Stimulated activated CD4-positive, alpha-beta T cell treated with anti-CD3 and anti-CD28 coated beads, Interleukin-15, amount 100 ng/mL, for 24 hours (primary cell): ENCODE measurements around the gene SLC25A46.
"Not testable (repeated sequence)": the region's sequence is repeated elsewhere in the genome, so short reads cannot be mapped to it uniquely, and the experiment has no call there.

Experiments
- DNase-seq: peaks from one replicate; pipeline ENCODE4 v3.0.0-alpha.2; 2020

SLC25A46 gene

DNA sequence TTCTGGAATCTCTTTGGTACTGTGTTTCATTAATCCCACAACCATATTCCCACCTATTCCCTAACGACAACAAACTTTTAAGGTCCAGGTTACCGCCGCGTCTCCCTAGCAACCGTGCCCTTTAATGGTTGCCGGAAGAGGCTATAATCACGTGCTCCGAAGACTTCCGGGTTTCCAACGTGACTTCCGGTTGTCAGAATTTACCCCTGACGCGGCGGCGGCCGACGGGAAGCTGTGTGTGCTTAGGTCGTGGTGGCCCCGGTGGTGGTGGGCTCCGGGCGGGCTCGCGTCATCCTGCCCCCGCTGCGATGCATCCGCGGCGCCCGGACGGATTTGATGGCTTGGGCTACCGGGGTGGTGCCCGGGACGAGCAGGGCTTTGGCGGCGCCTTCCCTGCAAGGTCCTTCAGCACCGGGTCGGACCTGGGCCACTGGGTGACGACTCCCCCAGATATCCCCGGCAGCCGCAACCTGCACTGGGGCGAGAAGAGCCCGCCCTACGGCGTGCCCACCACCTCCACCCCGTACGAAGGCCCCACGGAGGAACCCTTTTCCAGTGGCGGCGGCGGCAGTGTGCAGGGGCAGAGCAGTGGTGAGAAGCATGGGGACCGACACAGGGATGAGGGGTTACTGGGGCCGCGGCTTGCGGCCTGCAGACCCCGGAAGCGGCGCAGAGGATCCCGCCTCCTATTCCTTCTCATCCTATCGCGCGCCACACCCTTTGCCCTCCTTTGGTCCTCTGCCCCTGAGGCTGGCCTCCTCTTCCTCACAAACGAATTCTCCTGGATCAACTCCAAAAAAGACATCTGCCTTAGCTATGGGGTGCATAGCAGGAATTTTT lies at the start of gene SLC25A46:
Gene SLC25A46 (plus strand): TSS at position 196 of the 840 bp plus-strand sequence. CDS start 113 bp downstream, at position 309.
- DNase-seq: peak; percentile 90

DNA sequence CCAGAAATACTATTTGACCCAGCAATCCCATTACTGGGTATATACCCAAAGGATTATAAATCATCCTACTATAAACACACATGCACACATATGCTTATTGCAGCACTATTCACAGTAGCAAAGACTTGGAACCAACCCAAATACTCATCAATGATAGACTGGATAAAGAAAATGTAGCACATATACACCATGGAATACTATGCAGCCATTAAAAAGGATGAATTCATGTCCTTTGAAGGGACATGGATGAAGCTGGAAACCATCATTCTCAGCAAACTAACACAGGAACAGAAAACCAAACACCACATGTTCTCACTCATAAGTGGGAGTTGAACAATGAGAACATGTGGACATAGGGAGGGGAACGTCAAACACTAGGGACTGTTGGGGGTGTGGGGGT lies 48.2 kb upstream of the SLC25A46 start:
- DNase-seq: not testable (repeated sequence)

DNA sequence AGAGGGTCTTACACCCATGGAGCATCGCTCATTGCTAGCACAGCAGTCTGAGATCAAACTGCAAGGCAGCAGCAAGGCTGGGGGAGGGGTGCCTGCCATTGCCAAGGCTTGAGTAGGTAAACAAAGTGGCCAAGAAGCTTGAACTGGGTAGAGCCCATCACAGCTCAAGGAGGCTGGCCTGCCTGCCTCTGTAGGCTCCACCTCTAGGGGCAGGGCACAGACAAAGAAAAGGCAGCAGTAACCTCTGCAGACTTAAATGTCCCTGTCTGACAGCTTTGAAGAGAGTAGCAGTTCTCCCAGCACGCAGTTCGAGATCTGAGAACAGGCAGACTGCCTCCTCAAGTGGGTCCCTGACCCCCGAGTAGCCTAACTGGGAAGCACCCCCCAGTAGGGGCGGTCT lies 46.1 kb upstream of the SLC25A46 start:
- DNase-seq: not testable (repeated sequence)

DNA sequence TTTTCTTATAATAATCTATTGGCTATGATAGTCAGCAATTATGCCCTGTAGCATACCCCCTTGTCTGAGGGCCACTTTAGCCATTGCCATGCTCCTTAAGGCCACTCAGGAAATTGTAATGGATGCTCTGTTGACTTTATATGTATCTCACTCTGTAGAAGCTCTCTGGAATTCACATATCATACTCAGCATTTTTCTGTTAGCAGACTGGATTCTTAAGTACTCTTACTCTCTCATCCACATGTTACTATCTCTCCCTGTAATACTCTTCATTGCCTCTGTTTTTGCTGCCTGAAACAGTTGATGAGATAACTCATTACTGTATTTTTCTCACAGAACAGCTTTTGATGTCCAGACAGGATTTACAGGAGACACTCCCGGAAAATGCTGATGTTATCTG lies 36.5 kb upstream of the SLC25A46 start:
- DNase-seq: no peak

DNA sequence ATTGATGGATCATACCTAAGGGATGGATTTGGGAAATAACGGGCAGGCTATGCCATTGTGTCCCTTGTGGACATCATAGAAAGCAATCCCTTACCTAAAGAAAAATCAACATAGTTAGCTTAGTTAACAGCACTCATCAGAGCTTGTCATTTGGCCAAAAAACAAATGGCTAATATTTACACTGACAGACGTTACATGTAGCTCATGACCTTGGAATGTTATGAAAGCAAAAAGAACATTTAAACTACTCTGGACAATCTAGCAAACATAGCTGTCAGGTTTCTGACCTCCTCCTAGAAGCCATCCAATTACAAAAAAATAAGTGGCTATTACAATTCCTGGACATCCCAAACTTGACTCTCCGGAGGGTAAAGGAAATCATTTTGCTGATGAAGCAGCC lies 36.1 kb upstream of the SLC25A46 start:
- DNase-seq: no peak

DNA sequence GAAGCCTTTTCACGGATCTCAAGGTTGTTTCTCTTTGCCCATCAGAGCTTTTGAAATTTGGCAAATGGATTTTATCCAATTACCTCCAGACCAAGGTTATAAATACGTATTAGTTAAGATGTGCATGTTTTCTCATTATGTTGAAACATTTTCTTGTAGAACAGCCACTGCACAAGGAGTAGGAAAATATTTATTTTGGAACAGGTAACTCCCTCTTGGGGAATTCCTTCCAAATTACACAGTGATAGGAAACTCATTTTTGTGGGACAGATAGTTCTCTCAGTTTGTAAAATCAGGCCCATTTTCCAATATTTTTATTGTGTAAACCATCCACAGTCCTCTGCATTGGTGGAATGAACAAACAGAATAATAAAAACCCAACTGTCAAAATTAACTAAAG lies 35.3 kb upstream of the SLC25A46 start:
- DNase-seq: no peak

DNA sequence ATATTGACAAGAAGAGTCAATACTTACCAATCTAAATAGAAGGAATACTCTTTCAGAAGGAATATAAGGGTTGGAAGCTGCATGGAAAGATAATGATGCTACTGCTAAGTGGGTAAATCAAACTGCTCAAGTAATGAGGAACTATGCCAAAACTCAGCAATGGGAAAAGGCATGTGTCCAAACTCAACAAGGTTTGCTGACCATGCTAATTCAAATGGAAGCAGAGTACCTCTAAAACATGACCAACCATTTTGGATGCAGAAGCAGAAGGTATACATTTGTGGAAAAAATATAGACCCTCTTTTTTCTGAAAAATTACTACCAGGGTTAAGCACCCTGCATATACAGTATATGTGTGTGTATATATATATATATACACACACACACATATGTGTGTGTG lies 33.5 kb upstream of the SLC25A46 start:
- no peak for DNase-seq

DNA sequence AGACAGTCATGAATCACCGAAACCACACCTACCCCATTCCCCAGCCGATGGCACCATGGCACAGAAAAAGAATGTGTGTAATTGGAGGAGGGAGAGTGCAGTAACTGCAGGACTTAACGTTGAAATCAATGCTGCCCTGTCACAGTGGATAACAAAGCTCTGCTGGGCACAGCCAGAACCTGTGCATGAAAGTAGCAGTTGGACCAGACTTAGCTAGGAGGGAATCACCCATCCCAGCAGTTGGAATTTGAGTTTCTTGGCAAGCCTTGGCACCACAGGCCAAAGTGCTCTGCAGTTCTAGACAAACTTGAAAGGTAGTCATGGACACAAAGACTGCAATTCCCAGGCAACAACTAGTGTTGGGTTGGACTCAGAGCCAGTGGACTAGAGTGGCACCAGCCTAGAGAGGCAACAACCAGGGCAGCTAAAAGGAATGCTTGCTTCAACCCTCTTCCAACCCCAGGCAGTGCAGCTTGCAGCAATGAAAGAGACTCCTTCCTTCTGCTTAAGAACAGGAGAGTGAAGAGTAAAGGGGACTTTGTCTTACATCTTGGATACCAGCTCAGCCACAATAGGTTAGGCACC lies 31.5 kb upstream of the SLC25A46 start:
- no peak for DNase-seq

DNA sequence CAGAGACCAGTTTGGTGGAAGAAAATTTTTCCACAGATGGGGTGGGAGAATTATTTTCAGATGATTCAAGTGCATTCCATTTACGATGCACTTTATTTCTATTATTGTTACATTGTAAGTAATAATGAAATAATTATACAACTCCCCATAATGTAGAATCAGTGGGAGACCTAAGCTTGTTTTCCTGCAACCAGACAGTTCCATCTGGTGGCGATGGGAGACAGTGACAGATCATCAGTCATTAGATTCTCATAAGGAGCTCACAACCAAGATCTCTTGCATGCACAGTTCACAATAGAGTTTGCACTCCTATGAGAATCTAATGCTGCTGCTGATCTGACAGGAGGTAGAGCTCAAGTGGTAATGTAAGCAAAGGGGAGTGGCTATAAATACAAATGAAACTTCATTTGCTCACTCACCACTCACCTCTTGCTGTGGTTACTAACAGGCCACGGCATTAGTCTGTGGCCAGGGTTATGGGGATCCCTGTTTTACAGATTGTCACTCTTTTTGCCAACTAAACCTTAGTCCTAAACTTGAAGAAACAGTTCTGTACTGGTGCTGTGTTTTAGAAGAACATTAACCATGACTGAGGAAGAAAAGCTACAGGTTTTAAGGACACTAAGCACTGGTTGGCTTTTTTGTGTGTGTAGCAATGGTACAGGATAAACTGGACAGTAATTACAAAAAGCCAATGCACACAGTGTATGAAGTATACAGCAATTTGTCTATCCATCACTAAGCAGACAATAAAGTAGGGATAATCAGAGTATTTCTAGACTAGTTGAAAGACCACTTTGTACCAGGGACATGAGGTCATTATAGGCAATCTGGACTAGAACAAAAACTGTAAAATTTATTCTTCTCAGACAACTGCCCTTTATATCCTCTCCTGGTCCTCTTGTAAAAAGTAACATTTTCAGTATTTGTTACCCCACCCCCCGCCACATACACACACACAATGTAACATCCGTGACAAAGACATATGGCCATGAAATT lies 22.3 kb upstream of the SLC25A46 start:
- no peak for DNase-seq

DNA sequence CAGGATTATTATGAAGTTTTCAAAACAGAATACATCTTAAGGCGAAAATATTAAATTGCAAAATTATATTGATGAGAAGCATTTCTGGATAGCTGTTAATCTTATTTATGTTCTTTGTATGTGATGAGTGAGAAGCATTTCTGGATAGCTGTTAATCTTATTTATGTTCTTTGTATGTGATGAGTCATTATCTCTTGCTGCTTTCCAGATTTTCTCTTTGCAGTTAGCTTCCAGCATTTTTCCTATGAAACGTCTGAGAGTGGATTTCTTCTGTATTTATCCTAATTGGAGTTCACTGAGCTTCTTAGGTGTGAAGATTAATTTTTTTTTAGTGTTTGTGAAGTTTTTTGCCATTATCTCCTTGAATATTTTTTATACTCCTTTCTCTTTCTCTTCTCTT lies 20.5 kb upstream of the SLC25A46 start:
- no peak for DNase-seq

DNA sequence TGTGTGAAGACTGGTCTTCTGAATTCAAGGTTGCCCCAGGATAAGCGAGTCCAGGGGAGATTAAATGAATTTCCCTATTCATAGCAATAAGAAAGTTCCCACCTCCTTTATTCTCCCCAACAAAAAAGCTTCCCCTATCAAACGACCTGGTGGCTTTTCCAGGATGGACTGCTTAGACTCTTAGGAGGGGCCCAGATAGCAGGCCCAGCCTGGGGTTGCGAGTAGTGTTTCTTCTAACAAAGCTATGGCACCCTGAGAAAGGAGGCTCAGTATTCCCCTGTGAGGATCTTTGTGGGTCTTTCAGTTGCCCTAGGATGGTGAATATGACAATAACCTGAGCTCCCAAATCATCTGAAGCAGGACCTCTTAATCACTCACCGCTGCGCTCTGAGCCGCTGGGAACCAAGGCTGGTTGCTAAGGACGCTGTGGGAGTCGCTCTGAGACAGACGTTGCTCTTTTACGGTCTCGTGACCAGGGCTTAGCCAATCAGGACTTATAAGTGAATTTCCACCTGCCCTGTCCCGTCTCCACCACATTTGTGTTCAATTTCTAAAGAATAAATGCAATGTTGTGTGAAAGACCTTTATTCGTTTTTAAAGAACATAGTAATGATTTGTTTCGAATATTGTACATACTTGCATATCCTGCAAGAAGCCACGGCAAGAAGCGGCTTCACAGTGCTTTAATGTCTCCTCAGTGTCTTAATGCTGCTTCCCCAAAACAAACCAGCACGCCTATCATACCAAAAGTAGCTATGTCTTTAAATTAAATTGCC lies 12.4 kb upstream of the SLC25A46 start, which contains the start of gene TMEM232:
Gene TMEM232 (minus strand): TSS at position 423 of the 776 bp plus-strand sequence. CDS start 59,319 bp downstream, outside the sequence.
- DNase-seq: peak; percentile 83

DNA sequence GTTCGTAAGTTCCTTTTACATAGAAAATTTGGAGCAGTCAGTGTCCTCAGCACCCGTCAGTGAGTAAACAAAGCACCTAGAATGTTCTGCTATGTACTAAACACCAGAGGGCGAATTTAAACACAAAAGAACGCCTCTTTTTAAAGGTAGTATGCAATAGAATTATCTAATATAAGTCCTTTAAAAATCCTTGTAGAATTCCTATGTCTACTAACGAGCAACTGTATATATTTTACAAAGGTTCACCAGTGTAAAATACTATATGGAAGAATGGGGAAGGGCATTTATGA lies 11.8 kb upstream of the SLC25A46 start:
- no peak for DNase-seq

DNA sequence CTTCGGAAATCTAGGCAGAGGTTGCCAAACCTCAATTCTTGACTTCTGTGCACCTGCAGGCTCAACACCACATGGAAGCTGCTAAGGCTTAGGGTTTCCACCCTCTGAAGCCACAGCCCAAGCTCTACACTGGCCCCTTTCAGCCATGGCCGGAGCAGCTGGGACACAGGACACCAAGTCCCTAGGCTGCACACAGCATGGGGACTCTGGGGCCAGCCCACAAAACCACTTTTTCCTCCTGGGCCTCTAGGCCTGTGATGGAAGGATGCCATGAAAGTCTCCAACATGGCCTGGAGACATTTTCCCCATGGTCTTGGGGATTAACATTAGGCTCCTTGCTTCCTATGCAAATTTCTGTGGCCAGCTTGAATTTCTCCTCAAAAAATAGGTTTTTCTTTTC lies 7.3 kb upstream of the SLC25A46 start:
- DNase-seq: not testable (repeated sequence)

DNA sequence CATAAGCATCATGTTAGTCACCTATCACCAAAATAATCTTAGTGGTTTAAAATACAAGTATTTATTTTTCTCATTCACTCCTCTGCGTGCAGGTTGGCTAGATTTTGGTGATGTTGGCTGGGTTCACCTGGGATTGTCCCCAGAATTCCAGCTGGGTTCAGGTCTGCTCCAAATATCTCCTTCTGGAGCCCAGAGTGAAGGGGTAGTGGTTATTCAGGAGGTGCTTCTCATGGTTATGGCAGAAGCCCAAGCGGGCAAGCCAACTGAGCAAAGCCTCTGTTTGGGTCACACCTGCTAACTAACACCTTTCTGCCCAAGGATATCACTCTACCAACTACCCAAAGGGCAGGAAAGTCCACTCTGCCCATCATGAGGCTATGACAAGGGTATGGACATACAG lies 4.7 kb upstream of the SLC25A46 start:
- no peak for DNase-seq

DNA sequence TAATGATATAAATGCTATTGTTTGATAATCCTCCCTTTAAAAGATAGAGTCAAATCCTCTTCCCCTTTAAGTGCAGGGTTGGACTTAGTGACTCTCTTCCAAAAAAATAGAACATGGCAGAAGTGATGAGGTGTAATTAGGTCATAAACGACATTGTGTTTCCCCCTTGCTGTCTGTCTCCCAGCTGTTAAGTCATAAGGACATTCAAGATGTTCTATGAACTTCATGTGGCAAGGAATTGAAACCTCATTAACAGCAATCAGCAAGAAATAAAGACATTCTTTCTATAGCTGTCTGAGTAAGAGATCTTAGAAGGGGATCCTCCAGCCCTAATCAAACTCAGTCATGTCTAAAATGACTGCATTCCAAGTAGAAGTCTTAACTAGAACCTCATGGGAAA lies 3.3 kb upstream of the SLC25A46 start:
- no peak for DNase-seq

DNA sequence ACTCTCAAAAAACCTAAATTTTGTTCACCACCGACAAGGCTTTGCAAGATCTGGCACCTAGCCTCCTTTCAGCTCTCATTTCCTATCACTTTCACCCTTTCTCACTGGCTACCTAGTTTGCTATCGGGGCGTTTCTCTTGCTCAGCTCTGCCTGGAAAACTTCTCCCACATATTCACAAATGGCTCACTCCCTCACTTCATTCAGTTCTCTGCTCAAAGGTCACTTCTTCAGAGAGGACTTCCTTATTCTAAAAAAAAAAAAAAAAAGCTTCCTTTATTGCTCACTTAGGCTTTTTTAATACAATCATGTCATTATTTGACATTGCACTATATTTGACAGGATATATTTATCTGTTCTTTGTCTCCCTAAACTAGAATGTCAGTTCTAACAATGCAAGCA lies 2.1 kb upstream of the SLC25A46 start:
- no peak for DNase-seq

DNA sequence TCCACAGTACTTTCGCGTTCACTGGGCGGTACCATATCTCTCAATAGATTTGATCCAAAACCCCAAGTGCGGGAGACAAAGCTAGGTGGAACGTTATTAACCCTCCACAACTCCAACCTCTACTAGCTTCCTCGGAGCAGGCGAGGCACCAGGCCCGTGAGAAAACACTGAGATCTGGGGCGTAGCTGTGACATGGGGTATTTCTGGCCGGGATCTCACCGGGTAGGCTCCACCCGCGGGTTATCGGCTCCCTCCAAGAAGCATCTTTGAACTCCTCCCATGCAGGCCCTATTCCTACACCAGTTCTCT lies 350 bp upstream of the SLC25A46 start:
- DNase-seq: no peak

DNA sequence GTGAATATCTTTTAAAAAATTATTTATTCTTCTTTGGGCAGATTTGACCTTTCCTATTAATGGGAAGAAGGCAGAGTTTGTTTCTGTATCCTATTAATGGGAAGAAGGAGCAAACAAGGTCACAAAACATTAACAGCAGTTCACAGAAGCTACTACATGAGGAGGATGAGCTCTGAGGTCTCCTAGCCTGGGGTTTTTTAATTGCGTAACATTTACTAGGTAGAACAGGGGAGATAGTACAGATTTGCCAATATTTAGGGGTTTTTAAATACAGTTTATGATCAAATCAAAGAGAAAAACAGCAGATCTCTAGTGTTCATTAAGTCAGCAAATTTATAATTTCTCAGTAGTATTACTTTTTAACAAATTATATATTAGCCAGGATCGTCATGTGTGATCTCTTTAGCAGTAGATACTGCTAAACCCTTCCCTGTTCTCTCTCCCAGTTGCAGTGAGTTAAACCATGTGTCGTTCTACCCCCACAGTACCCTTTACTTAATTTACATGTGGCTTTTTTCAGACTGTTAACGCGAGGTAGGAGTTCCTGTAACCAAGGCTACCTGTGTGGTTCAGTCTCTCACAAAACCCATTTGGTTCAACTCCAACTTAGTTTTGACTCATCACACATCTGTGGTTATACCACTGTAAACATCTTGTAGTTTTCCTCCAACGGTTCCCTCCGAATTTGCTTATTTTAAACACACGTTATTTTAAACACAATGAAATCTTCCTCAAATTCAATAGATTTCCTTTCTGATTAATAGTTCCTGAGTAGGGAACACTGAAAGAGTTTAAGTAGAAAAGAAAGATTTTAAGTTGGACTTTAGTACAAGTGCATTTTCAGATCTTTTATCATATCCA lies 13.3 kb downstream of the SLC25A46 start:
- DNase-seq: peak; percentile 19

DNA sequence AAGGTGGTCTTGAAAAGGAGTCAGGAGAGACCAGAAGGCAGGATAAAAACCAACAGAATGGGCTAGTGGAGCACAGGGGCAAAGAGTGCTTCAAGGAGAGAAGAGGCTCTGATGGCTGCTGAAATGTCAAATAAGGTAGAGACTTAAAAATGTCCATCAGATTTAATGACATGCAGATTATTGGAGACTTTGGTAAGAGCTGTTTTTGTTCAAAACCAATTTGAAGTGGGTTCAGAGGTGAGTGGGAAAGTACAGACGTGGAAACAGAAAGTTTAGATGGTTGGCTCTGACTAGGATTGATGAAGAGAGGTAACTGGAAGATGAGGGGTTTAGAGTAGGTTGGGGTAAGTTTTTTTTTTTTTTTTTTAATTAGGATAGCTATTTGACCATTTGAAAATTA lies 14.1 kb downstream of the SLC25A46 start:
- DNase-seq: no peak

DNA sequence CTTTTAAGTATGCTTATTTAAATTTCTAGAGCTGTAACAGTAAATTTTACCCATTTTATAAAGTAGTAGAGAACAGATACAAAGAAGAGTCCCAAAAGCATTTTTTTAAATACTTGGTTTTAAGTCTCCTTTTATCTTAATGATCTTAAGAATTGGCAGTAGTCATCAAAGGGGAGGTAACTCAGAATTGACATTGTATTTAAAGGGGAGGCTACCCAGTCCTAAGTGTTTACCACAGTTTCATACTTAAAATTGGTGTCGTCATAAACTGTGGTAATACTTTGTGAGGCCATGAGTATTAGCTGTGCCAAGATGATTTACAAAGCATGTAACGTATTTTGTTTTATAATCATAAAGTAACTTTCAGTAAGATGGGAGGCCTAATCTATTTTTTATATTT lies 14.8 kb downstream of the SLC25A46 start:
- DNase-seq: no peak

DNA sequence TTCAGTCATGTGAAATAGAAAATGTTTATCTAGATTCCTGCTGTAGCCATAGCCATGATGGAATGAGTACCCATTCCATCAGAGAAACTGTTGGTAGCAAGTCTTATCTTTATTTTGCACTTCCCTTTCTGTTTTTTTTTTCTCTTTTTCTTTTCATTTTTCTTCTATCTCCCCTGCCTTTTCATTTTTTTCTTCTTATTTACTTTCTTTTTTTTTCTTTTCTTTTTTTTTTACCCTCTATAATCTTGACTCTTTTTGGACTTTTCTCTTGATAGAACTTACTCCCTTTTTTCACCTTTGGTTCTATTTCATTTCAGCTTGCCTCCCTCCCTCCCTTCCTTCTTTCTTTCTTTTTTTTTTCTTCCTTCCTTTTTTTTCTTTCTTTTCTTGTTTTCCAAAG lies 15.4 kb downstream of the SLC25A46 start:
- no peak for DNase-seq
